ENCODE results near the gene CLCNKA. TPM values are rescaled to one million over a fixed set of nuclear protein-coding genes. Genes with fewer than 3 reads are reported as not detected.
"Not testable (repeated sequence)": the region's sequence is repeated elsewhere in the genome, so short reads cannot be mapped to it uniquely, and the experiment has no call there.

Gene CLCNKA
- total and polyA plus RNA-seq, 2 of the 8 experiments (the other 6 are each of a cell fraction or from before 2014, with no cell fraction given) = 0.95 to 2.0 TPM

DNA sequence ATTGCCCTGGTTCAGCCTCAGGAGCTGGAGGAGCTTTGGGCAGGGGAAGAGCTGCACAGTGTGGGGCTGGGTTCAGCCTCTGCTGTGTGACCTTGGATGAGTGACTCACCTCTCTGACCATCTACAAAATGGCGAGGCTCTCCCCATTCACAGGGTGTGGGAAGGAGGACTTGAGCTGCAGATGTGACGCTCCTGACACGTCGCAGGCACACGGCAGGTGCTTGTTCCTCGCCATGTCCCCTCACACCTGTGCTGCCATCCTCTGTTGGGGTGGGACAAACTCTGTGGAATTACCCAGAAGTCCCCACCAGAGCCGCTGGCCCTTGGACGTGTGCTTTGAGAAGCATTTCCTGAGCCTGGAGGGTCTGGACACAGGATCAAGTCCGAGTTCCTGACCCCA lies 958 bp upstream of the CLCNKA start:
- H3K23ac ChIP-seq (ENCODE audit: insufficient read length); H2BK5ac ChIP-seq (ENCODE audit: low read depth, low read length); H3K27me3 ChIP-seq (replicated peaks in 1 of 4; ENCODE audit: control insufficient read depth in 3 of 4, extremely low read depth in 1 of 4, insufficient read depth in 3 of 4, low read length in 3 of 4); H3K9me3 ChIP-seq (ENCODE audit: insufficient read depth in 2 of 2, low read depth in 1 of 2, low read length in 1 of 2); H2BK120ac ChIP-seq (replicated peaks; ENCODE audit: low read depth, low read length); H4K5ac ChIP-seq (ENCODE audit: insufficient read length, low read depth, low read length); H3K4me3 ChIP-seq (ENCODE audit: extremely low read depth in 1 of 4, insufficient read depth in 2 of 4, low read depth in 3 of 4, low read length in 4 of 4); H2AFZ ChIP-seq (ENCODE audit: low read length); H3K18ac ChIP-seq (ENCODE audit: extremely low read depth, low read length); H3K9ac ChIP-seq (replicated peaks in 1 of 4; ENCODE audit: extremely low read depth in 1 of 4, low read depth in 3 of 4, low read length in 3 of 4); H2AK5ac ChIP-seq (ENCODE audit: low read depth, low read length); H3K27ac ChIP-seq (ENCODE audit: low read depth, low read length); H2BK15ac ChIP-seq (ENCODE audit: low read length); H4K91ac ChIP-seq (replicated peaks; ENCODE audit: insufficient read length, low read length); H3K79me1 ChIP-seq (ENCODE audit: low read depth, low read length); H3K23me2 ChIP-seq (ENCODE audit: low read depth, low read length); H2BK12ac ChIP-seq (ENCODE audit: low read depth, low read length); H3K56ac ChIP-seq (replicated peaks; ENCODE audit: insufficient read length, low read depth, low read length); H3K4ac ChIP-seq (replicated peaks; ENCODE audit: insufficient read length, low read depth, low read length); H3K14ac ChIP-seq (ENCODE audit: insufficient read length); H4K8ac ChIP-seq (ENCODE audit: extremely low read depth, insufficient read depth, low read length); POLR2A ChIA-PET (ENCODE audit: partially characterized antibody); H3K36me3 ChIP-seq (ENCODE audit: control insufficient read depth in 2 of 4, insufficient read depth in 4 of 4, low read length in 3 of 4); DNase-seq (ENCODE audit: low read depth in 1 of 2, low spot score in 2 of 2); H3K4me2 ChIP-seq (ENCODE audit: insufficient read depth in 1 of 2, low read depth in 2 of 2, low read length in 2 of 2); H3K79me2 ChIP-seq (ENCODE audit: control insufficient read depth in 1 of 2, insufficient read depth in 2 of 2, low read length in 2 of 2); H2BK20ac ChIP-seq (ENCODE audit: low read length); H4K20me1 ChIP-seq (replicated peaks in 1 of 2; ENCODE audit: control insufficient read depth in 1 of 2, insufficient read depth in 2 of 2, low read length in 2 of 2): not testable (repeated sequence)
- WGBS, 2 experiments (ENCODE audit: extremely low coverage in 1 of 2, insufficient coverage in 1 of 2, insufficient read length in 1 of 2, insufficient replicate concordance in 2 of 2, low coverage in 1 of 2, low lambda C conversion rate in 2 of 2, missing lambda C conversion rate in 1 of 2) = 82% methylated on average over 9 of the region's 9 CpGs; no CpG with 5 or more reads in 1 of the 2 experiments
- FAIRE-seq = peak; percentile 13
- CTCF ChIA-PET (ENCODE audit: partially characterized antibody) = interaction anchor here (1.3 to 6.7 kb wide), 4 partner anchors 11 to 600 kb away, joined by 3 to 74 read pairs (median 27); no protein-coding TSS in a partner anchor
- H3K4me1 ChIP-seq (replicated peaks in 1 of 4; ENCODE audit: control insufficient read depth in 3 of 4, insufficient read depth in 4 of 4, low read length in 3 of 4) = peaks cover 0 to 19% (median 8%) of the 10 kb centered on the region in 4 experiments; a peak in 5 of 7 replicates
